Dendritic cell treated with granulocyte-macrophage colony-stimulating factor and Interleukin-4, amounts not matched to agents 40 ng/mL and 50 ng/mL, for 4 days (primary cell): ENCODE results near the gene SEZ6L2.

ENCODE experiments used
- H3K27ac Mint-ChIP-seq: one replicate; pipeline ENCODE4 v1.8.0; 2022; ENCODE audit warnings: mild to moderate bottlenecking, mixed read lengths
- H3K27me3 Mint-ChIP-seq: one replicate; pipeline ENCODE4 v1.8.0; 2022; ENCODE audit warnings: mild to moderate bottlenecking, mixed read lengths
- H3K36me3 Mint-ChIP-seq: one replicate; pipeline ENCODE4 v1.8.0; 2022; ENCODE audit warnings: low read depth, mixed read lengths
- H3K4me1 Mint-ChIP-seq: one replicate; pipeline ENCODE4 v1.8.0; 2022; ENCODE audit warnings: low read depth, mixed read lengths
- H3K4me3 Mint-ChIP-seq: one replicate; pipeline ENCODE4 v1.8.0; 2022; ENCODE audit warnings: mild to moderate bottlenecking, moderate library complexity, mixed read lengths
- H3K9me3 Mint-ChIP-seq: one replicate; pipeline ENCODE4 v1.8.0; 2022; ENCODE audit warnings: mixed read lengths
- intact Hi-C: fragments of 100-400 bp; cut with micrococcal nuclease; formaldehyde crosslinking; loops from one replicate; pipeline ENCODE4 v1.15.0; 2022

Gene SEZ6L2

GRCh38 chr16:29864205-29864604 is 35.1 kb downstream of the SEZ6L2 start:
- Mint-ChIP-seq H3K4me1 (peaks cover 29% of the 10 kb centered on the region), H3K27ac (no peak overlapping the region), H3K36me3 (peaks cover 31% of the 10 kb centered on the region), H3K27me3 (peaks cover 5% of the 10 kb centered on the region), H3K9me3 (no peaks in the 10 kb centered on the region), H3K4me3 (no peak overlapping the region)
- intact Hi-C loops = loop anchor here (5.0 kb wide), 1 partner anchor 42 kb away; the partner anchor contains the start of gene MVP

- Mint-ChIP-seq H3K36me3 (peaks cover 37% of the 10 kb centered on the region), H3K4me1 (peaks cover 29% of the 10 kb centered on the region), H3K27ac (peak overlapping the region; percentile 98), H3K9me3 (no peaks in the 10 kb centered on the region), H3K4me3 (peak overlapping the region; percentile 96), H3K27me3 (peaks cover 5% of the 10 kb centered on the region)
- intact Hi-C loops = loop anchor here (1.0 to 5.0 kb wide), 4 partner anchors 37 to 110 kb away; partner anchors contain the start of genes ASPHD1, MVP and TAOK2
Observed at GRCh38 chr16:29863669-29863984, 35.7 kb downstream of the SEZ6L2 start.

- H3K27me3 Mint-ChIP-seq = peaks cover 5% of the 10 kb centered on the region
- H3K4me3 Mint-ChIP-seq = peak within 1 kb of the TSS; percentile 96
- intact Hi-C loops = loop anchor here (1.0 to 5.0 kb wide), 4 partner anchors 38 to 110 kb away; partner anchors contain the start of genes ASPHD1, MVP and TAOK2
- H3K27ac Mint-ChIP-seq = peak within 1 kb of the TSS; percentile 98
- H3K36me3 Mint-ChIP-seq = peaks cover 43% of the 10 kb centered on the region
- H3K4me1 Mint-ChIP-seq = peaks cover 29% of the 10 kb centered on the region
- no peaks in the 10 kb centered on the region for H3K9me3 Mint-ChIP-seq
Observed at GRCh38 chr16:29862884-29863668, 36.3 kb downstream of the SEZ6L2 start, which contains the start of gene CDIPT. Gene CDIPT, minus strand, starts transcription at chr16:29863226. Its CDS starts 369 bp downstream, at chr16:29862857.

GRCh38 chr16:29862383-29862883 is 36.9 kb downstream of the SEZ6L2 start:
- H3K36me3 Mint-ChIP-seq = peaks cover 49% of the 10 kb centered on the region
- intact Hi-C loops = loop anchor here (2.0 to 5.0 kb wide), 2 partner anchors 38 to 40 kb away; partner anchors contain the start of genes ASPHD1 and MVP
- peak overlapping the region; percentile 98 for H3K27ac Mint-ChIP-seq
- H3K27me3 Mint-ChIP-seq = peaks cover 2% of the 10 kb centered on the region
- H3K4me1 Mint-ChIP-seq = peaks cover 29% of the 10 kb centered on the region
- no peaks in the 10 kb centered on the region for H3K9me3 Mint-ChIP-seq
- peak overlapping the region; percentile 96 for H3K4me3 Mint-ChIP-seq

GRCh38 chr16:29860218-29860617 is 39.1 kb downstream of the SEZ6L2 start:
- Mint-ChIP-seq H3K27ac (no peak overlapping the region), H3K9me3 (no peaks in the 10 kb centered on the region), H3K4me3 (no peak overlapping the region), H3K36me3 (peaks cover 49% of the 10 kb centered on the region), H3K27me3 (no peaks in the 10 kb centered on the region), H3K4me1 (peaks cover 29% of the 10 kb centered on the region)
- intact Hi-C loops = loop anchor here (5.0 kb wide), 1 partner anchor 38 kb away; the partner anchor contains the start of gene MVP

GRCh38 chr16:29858974-29859373 is 40.4 kb downstream of the SEZ6L2 start:
- H3K4me3 Mint-ChIP-seq = no peak overlapping the region
- intact Hi-C loops = no loop called here
- no peaks in the 10 kb centered on the region for H3K27me3 Mint-ChIP-seq
- H3K4me1 Mint-ChIP-seq = peaks cover 29% of the 10 kb centered on the region
- no peaks in the 10 kb centered on the region for H3K9me3 Mint-ChIP-seq
- H3K27ac Mint-ChIP-seq = no peak overlapping the region
- peaks cover 49% of the 10 kb centered on the region for H3K36me3 Mint-ChIP-seq

GRCh38 chr16:29858149-29858849 is 41.1 kb downstream of the SEZ6L2 start:
- Mint-ChIP-seq H3K4me3 (no peak overlapping the region), H3K4me1 (peaks cover 22% of the 10 kb centered on the region), H3K27ac (no peak overlapping the region), H3K27me3 (no peaks in the 10 kb centered on the region), H3K36me3 (peaks cover 49% of the 10 kb centered on the region), H3K9me3 (no peaks in the 10 kb centered on the region)
- intact Hi-C loops = no loop called here

- intact Hi-C loops = no loop called here
- Mint-ChIP-seq H3K27me3 (no peaks in the 10 kb centered on the region), H3K36me3 (peaks cover 43% of the 10 kb centered on the region), H3K9me3 (no peaks in the 10 kb centered on the region), H3K27ac (no peak overlapping the region), H3K4me1 (peaks cover 16% of the 10 kb centered on the region), H3K4me3 (no peak overlapping the region)
Observed at GRCh38 chr16:29857133-29857760, 42.1 kb downstream of the SEZ6L2 start.

GRCh38 chr16:29854520-29855100 is 44.7 kb downstream of the SEZ6L2 start:
- Mint-ChIP-seq H3K4me3 (no peak overlapping the region), H3K27ac (peak overlapping the region; percentile 36), H3K36me3 (peaks cover 35% of the 10 kb centered on the region), H3K27me3 (no peaks in the 10 kb centered on the region), H3K9me3 (no peaks in the 10 kb centered on the region), H3K4me1 (peaks cover 14% of the 10 kb centered on the region)
- intact Hi-C loops = no loop called here

- Mint-ChIP-seq H3K27ac (no peak overlapping the region), H3K4me1 (peaks cover 14% of the 10 kb centered on the region), H3K9me3 (no peaks in the 10 kb centered on the region), H3K27me3 (no peaks in the 10 kb centered on the region), H3K4me3 (no peak overlapping the region), H3K36me3 (peaks cover 35% of the 10 kb centered on the region)
- intact Hi-C loops = no loop called here
Observed at GRCh38 chr16:29852654-29853053, 46.7 kb downstream of the SEZ6L2 start.

GRCh38 chr16:29850998-29851397 is 48.4 kb downstream of the SEZ6L2 start:
- Mint-ChIP-seq H3K4me3 (no peak overlapping the region), H3K27ac (no peak overlapping the region), H3K27me3 (no peaks in the 10 kb centered on the region), H3K36me3 (peaks cover 50% of the 10 kb centered on the region), H3K9me3 (no peaks in the 10 kb centered on the region), H3K4me1 (peaks cover 14% of the 10 kb centered on the region)
- intact Hi-C loops = no loop called here

GRCh38 chr16:29849505-29849904 is 49.8 kb downstream of the SEZ6L2 start:
- Mint-ChIP-seq H3K27ac (no peak overlapping the region), H3K36me3 (peaks cover 65% of the 10 kb centered on the region), H3K4me3 (no peak overlapping the region), H3K9me3 (no peaks in the 10 kb centered on the region), H3K27me3 (no peaks in the 10 kb centered on the region), H3K4me1 (peaks cover 14% of the 10 kb centered on the region)
- intact Hi-C loops = loop anchor here (2.0 kb wide), 1 partner anchor 157 kb away; no protein-coding TSS in a partner anchor
